Endothelial cell of umbilical vein (primary cell): Measurements from ENCODE around the gene RNF130. TPM values are rescaled to one million over a fixed set of nuclear protein-coding genes. Genes with fewer than 3 reads are reported as not detected.

Experiments
- BruUV-seq: library from RNA; stranded (reverse); fragments of 400-500 nt; replicated peaks from 2 replicates; lab custom pipeline; 2021; lab: Mats Ljungman, UMichigan
- CTCF ChIA-PET: fragments of 300-600, 350-600 bp; sonication (Branson Sonifier 250); formaldehyde crosslinking; loops from one replicate; lab custom pipeline; 2021; ENCODE audit warnings: antibody characterized with exemption, inconsistent platforms; lab: Charles Lee
- POLR2A ChIA-PET: fragments of 300-600, 350-600 bp; sonication (Branson Sonifier 250); formaldehyde crosslinking; loops from one replicate; lab custom pipeline; 2021; ENCODE audit warnings: antibody characterized with exemption, inconsistent platforms; lab: Charles Lee
- DNase-seq: peaks from one replicate; pipeline ENCODE4 v3.0.0-alpha.2; 2011; ENCODE audit warnings: low read depth, low spot score
- FAIRE-seq: peaks from 2 replicates; lab custom pipeline; 2011; peaks lifted over from hg19 to GRCh38; lab: Jason Lieb, UNC
- H2AFZ ChIP-seq: 2 replicates; pipeline ENCODE4 v1.6.0; 2012; ENCODE audit warnings: low read depth, low read length, control low read depth, inconsistent platforms
- H3K27ac ChIP-seq: 2 replicates; pipeline ENCODE4 v1.5.1; 2011; ENCODE audit warnings: low read depth, mild to moderate bottlenecking, control low read depth, low read length, moderate library complexity; ENCODE audit not compliant: insufficient read depth
- H3K27me3 ChIP-seq, 2 experiments: 2 replicates each; pipeline versions ENCODE4 v1.6.0 to v1.6.1; 2011; ENCODE audit warnings: low read length in 2 of 2, mixed read lengths in 1 of 2; ENCODE audit not compliant: control insufficient read depth in 2 of 2, insufficient read depth in 2 of 2
- H3K36me3 ChIP-seq, 2 experiments: 2 replicates in 1 of 2; 3 replicates in 1 of 2; pipeline ENCODE4 v1.5.1; 2011; ENCODE audit warnings: low read length in 2 of 2, mild to moderate bottlenecking in 1 of 2, moderate library complexity in 1 of 2; ENCODE audit not compliant: control insufficient read depth in 2 of 2, insufficient read depth in 2 of 2; ENCODE audit errors: extremely low read depth in 1 of 2
- H3K4me1 ChIP-seq: 3 replicates; pipeline ENCODE4 v1.5.1; 2011; ENCODE audit warnings: mild to moderate bottlenecking, low read length; ENCODE audit not compliant: control insufficient read depth, insufficient read depth; ENCODE audit errors: extremely low read depth
- H3K4me2 ChIP-seq: 2 replicates; pipeline ENCODE4 v1.6.1; 2011; ENCODE audit warnings: low read length, control low read depth, mixed read lengths; ENCODE audit not compliant: insufficient read depth
- H3K4me3 ChIP-seq, 3 experiments: fragments of 200-600 bp in 1 of 3; sonication (generic), shearing (Covaris generic) in 1 of 3; replicated peaks in 1 of 3; 2 replicates each; pipeline ENCODE4 v1.5.1; 2011 to 2016; ENCODE audit warnings: control low read depth in 3 of 3, low read length in 3 of 3, mild to moderate bottlenecking in 2 of 3, inconsistent platforms in 1 of 3, low read depth in 1 of 3, moderate library complexity in 1 of 3; ENCODE audit not compliant: insufficient read depth in 1 of 3
- H3K79me2 ChIP-seq: 2 replicates; pipeline ENCODE4 v1.6.0; 2012; ENCODE audit warnings: low read length, inconsistent platforms; ENCODE audit not compliant: control insufficient read depth, insufficient read depth
- H3K9ac ChIP-seq: replicated peaks from 2 replicates; pipeline ENCODE3; 2011; ENCODE audit warnings: low read length, control low read depth; ENCODE audit not compliant: insufficient read depth; ENCODE audit errors: extremely low read depth
- H3K9me1 ChIP-seq: replicated peaks from 3 replicates; pipeline ENCODE4 v1.6.0; 2011; ENCODE audit warnings: mild to moderate bottlenecking, low read length; ENCODE audit not compliant: control insufficient read depth, insufficient read depth; ENCODE audit errors: extremely low read depth
- H3K9me3 ChIP-seq: replicated peaks from 2 replicates; pipeline ENCODE4 v1.5.1; 2012; ENCODE audit warnings: low read length, inconsistent platforms; ENCODE audit not compliant: control insufficient read depth, insufficient read depth
- H4K20me1 ChIP-seq: replicated peaks from 2 replicates; pipeline ENCODE3; 2011; ENCODE audit warnings: mild to moderate bottlenecking, low read length; ENCODE audit not compliant: control insufficient read depth, insufficient read depth; ENCODE audit errors: extremely low read depth
- EZH2 ChIP-seq: IDR thresholded peaks from 2 replicates; pipeline ENCODE4 v1.6.1; 2012; ENCODE audit warnings: borderline replicate concordance, low read depth, mild to moderate bottlenecking, moderate library complexity, low read length, inconsistent platforms; ENCODE audit not compliant: severe bottlenecking
- JUN ChIP-seq: IDR thresholded peaks from 2 replicates; pipeline ENCODE4 v1.6.1; 2011; ENCODE audit warnings: borderline replicate concordance, low read depth; ENCODE audit not compliant: insufficient read length, insufficient read depth
- MYC ChIP-seq: IDR thresholded peaks from one replicate; pipeline ENCODE4 v1.6.1; 2011; ENCODE audit warnings: mild to moderate bottlenecking, low read depth, low read length
- POLR2A ChIP-seq: IDR thresholded peaks from 2 replicates; pipeline ENCODE4 v1.6.1; 2012; ENCODE audit warnings: low read depth, mild to moderate bottlenecking, control low read depth, low read length
- POLR2AphosphoS5 ChIP-seq: IDR thresholded peaks from 2 replicates; pipeline ENCODE4 v1.6.1; 2012; ENCODE audit warnings: low read depth, mild to moderate bottlenecking, control low read depth, low read length, moderate library complexity; ENCODE audit not compliant: insufficient read depth
- dilution Hi-C: fragments of 300-500 bp; cut with MboI; formaldehyde crosslinking; loops from one replicate; pipeline ENCODE4 v1.15.0; 2019; ENCODE audit warnings: low sequenced_read_pairs; ENCODE audit not compliant: extremely low pct_ligation_motif_present
- intact Hi-C: fragments of 100-400 bp; cut with micrococcal nuclease; formaldehyde crosslinking; loops from one replicate; pipeline ENCODE4 v1.10.0; 2022
- polyA plus RNA-seq, 4 experiments: library from polyadenylated mRNA; depleted of rRNA in 3 of 4; stranded (reverse) in 3 of 4; unstranded in 1 of 4; fragments of >200 nt; gene quantifications; 2 replicates each; pipeline versions ENCODE4 v1.2.1 to v1.2.3, GENCODE V29; 2011 to 2012; ENCODE audit warnings: missing spikeins in 1 of 4
- total RNA-seq: library from RNA; stranded (reverse); gene quantifications from 2 replicates; pipeline ENCODE4 v1.2.3, GENCODE V29; 2021
- TF ChIP-seq, protein P1 (sequence below): IDR thresholded peaks from 2 replicates; pipeline ENCODE4 v1.6.1; 2011; ENCODE audit not compliant: insufficient read depth, insufficient read length

The RNF130 gene
- total and polyA plus RNA-seq, 2 donors (not counting 3 experiments of a cell fraction or from before 2014, with no cell fraction given), result 43.0 to 43.1 TPM

GRCh38 chr5:179955062-179955461 lies 116.5 kb downstream of the RNF130 start:
- H3K9me1 ChIP-seq, result no peaks in the 10 kb centered on the region

DNA sequence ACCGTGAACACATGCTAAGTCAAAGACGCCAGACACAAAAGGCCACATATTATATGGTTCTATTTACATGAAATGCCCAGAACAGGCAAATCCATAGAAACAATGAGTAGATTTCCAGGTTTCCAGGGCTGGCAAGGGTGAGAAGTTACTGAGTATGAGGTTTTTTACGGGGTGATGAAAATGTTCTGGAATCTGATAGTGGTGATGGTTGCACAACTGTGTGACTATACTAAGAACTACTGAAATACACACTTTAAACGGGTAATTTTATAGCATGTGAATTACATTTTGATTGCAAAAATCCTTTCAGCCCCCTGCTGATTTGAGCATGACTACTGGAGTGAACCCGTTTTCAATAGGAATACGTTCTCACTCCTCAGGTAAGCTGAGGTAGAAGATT lies 117.1 kb downstream of the RNF130 start:
- no peak overlapping the region for H3K4me2 ChIP-seq
- no peaks in the 10 kb centered on the region for H3K4me1 ChIP-seq
- BruUV-seq, result no TSS peak
- no peak overlapping the region for H3K4me3 ChIP-seq
- no peak overlapping the region for H3K27ac ChIP-seq
- CTCF ChIA-PET, result no interaction called here
- no peaks in the 10 kb centered on the region for H3K9me1 ChIP-seq
- no peak for DNase-seq
- no peak for TF ChIP-seq POLR2A
- no peak for TF ChIP-seq MYC
- no peak for TF ChIP-seq EZH2
- H4K20me1 ChIP-seq, result no peaks in the 10 kb centered on the region
- no peaks in the 10 kb centered on the region for H3K79me2 ChIP-seq
- dilution Hi-C loops, result no loop called here
- H3K36me3 ChIP-seq, result no peaks in the 10 kb centered on the region
- FAIRE-seq, result no peak
- intact Hi-C loops, result no loop called here
- POLR2A ChIA-PET, result no interaction called here
- no peak overlapping the region for H3K9ac ChIP-seq
- H3K27me3 ChIP-seq, result no peaks in the 10 kb centered on the region
- H2AFZ ChIP-seq, result no peak overlapping the region
- H3K9me3 ChIP-seq, result no peaks in the 10 kb centered on the region

More at GRCh38 chr5:179955062-179955461, 116.5 kb downstream of the RNF130 start:
- H3K9me3 ChIP-seq, result no peaks in the 10 kb centered on the region
- POLR2A ChIA-PET, result no interaction called here
- H3K4me2 ChIP-seq, result no peak overlapping the region
- no peak overlapping the region for H3K4me3 ChIP-seq
- no peaks in the 10 kb centered on the region for H3K4me1 ChIP-seq
- CTCF ChIA-PET, result no interaction called here
- BruUV-seq, result no TSS peak
- no peak for TF ChIP-seq EZH2
- TF ChIP-seq, protein P1, sequence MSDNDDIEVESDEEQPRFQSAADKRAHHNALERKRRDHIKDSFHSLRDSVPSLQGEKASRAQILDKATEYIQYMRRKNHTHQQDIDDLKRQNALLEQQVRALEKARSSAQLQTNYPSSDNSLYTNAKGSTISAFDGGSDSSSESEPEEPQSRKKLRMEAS, result no peak
- no peak for TF ChIP-seq JUN
- TF ChIP-seq POLR2AphosphoS5, result no peak
- intact Hi-C loops (no loop called here), dilution Hi-C loops (no loop called here)
- no peak overlapping the region for H2AFZ ChIP-seq
- no peaks in the 10 kb centered on the region for H3K79me2 ChIP-seq
- no peaks in the 10 kb centered on the region for H3K36me3 ChIP-seq
- no peaks in the 10 kb centered on the region for H4K20me1 ChIP-seq
- DNase-seq (no peak), FAIRE-seq (no peak)
- no peaks in the 10 kb centered on the region for H3K27me3 ChIP-seq
- H3K27ac ChIP-seq, result no peak overlapping the region
- H3K9ac ChIP-seq, result no peak overlapping the region
